PFSK-1 (cell line): ENCODE data around the gene SSMEM1.

Source experiments
- POLR2AphosphoS5 ChIP-seq: IDR thresholded peaks from 2 replicates; pipeline ENCODE4 v1.6.1; 2012; ENCODE audit warnings: low read depth, mild to moderate bottlenecking, control low read depth, low read length, moderate library complexity
- TAF1 ChIP-seq: IDR thresholded peaks from 2 replicates; pipeline ENCODE4 v1.6.1; 2012; ENCODE audit warnings: low read length, control low read depth, borderline replicate concordance; ENCODE audit not compliant: insufficient read depth

DNA sequence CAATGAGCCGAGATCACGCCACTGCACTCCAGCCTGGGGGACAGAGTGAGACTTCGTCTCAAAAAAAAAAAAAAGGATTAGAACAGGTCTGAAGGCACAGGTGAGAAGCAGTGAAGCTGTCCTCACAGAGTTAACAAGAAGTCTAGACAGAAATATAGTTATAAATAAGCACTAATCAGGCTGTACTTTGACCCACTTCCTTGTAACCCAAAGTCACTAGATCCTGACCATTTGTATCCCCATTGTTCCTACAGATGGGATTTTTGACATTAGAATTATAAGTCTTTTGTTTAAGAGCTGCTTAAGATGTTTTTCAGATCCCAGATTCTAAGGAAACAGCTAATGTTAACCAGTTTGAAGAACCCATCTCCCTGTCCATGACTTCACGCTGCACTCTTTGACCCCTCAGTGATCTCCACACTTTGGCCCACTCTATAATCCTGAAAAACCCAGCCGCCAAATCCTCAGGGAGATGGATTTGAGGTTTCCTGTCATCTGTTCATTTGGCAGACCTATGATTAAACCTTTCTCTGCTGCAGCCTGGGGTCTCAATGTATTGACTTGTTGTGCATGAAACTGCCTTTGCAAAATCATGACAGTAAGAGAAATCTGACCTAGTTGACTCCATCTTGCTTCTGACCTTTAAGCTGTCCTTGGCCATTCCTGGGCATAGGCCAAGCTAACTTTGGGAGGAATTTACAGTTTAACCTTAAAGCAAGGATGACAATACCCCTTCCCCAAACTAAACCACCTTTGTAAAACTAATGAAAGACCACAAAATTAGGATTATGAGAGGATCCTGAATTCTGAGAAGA, 11.4 kb downstream of the SSMEM1 start:
- TF ChIP-seq TAF1 = no peak
- no peak for TF ChIP-seq POLR2AphosphoS5
